ENCODE data around the gene SLC46A2.

SLC46A2 gene

DNA sequence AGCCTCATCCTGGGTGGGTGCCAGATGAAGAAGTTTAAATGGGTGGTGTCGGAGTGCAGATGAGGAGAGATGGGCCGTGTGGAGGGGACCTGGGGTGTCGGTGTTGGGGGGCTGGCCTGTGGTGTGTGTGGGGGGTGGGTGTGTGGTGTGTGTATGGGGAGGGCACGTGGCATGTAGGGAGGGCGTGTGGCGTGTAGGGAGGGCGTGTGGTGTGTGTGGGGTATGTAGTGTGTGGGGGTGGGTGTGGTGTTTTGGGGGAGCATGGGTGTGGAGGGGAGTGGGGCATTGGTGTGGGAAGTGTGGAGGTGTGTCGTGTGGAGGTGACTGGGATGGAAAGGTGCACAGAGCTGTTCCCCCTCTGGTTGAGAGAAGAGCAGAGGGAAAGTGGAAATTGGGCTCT is 34.5 kb downstream of the SLC46A2 start:
- no peak for DNase-seq

DNA sequence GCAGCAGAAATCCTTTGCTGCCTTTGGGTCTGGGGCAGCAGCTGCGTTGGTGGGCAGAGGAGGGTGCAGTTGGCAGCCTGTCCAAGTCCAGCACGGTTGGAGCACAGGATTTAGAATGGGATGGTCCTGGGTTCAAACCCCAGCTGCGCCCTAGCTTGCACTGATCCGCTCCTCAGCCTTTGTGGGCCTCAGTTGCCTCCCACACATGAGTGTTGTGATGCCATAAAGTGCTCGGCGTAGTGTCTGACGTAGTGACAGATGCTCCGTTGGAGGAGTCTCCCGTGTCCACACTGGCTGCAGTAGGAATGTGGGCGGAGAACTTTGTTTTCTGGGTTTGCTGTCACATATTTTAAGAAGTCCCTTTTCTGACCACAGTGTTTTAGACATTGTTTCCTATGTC is 36.0 kb downstream of the SLC46A2 start:
- no peak for DNase-seq

DNA sequence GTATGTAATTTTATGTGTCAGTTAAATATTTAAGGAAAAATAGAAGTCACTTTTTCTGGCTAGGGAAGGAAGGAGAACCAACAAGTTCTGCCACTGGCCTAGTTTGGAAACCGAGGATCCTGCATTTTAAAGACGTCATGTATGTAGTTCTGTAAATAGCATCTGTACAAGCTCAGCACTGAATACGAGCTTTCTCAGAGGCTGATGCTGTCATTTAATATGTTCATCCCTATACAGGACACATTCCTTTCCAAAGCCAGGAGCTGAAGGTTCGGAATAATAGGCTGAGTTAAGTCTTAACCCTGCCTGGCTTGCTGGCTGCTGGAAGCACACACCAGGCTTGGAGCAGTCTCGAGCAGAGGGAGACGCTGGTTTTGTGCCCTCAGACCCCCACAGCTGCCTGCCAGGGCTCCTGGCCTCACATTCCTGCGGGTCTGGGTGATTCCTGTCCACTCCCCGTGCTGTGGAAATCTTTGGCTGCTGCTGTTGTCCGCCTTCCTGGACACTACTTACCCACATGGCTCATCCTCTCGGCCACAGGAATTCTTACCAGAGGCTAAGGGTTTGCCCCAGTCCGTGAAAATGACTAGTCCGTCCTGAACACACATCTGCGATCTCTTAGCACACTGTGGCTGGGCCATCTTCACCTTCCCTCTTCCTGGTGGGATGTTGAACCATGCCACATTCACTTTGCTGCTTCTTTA is 36.6 kb downstream of the SLC46A2 start:
- no peak for DNase-seq

DNA sequence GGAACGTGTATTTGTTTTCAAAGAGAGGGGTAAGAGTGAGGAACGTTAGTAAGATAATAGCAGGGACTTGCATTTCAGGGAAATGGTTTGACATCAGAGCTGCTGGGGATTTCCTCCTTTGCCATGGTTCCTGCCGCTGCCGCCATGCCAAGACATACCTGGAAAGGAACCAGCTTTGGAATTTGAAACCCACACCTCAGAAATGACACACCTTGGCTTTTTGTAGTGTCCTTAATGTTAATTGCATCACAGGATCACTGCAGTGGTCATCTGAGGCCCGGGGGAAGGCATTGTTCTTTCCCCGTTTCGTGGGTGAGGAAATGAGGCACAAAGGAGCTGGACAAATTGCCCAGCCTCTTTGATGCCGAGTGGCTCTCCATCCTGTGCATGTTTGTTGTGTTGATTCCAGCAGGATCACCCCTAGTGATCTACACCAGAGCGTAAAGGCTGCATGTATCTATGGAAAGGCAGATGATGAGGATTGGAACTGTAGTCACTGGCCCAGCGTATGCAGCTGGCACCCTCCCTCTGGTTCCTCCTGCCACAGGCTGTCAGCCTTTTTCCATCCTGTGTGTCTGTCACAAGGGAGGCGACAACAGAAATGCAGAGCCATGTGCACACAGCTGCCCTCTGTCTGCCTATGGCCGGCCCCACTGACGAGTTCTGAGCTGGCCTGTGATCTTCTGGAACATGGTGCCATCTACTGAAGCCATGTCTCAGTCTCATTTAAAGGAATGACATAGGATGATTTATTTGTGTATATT is 37.8 kb downstream of the SLC46A2 start:
- no peak for DNase-seq

DNA sequence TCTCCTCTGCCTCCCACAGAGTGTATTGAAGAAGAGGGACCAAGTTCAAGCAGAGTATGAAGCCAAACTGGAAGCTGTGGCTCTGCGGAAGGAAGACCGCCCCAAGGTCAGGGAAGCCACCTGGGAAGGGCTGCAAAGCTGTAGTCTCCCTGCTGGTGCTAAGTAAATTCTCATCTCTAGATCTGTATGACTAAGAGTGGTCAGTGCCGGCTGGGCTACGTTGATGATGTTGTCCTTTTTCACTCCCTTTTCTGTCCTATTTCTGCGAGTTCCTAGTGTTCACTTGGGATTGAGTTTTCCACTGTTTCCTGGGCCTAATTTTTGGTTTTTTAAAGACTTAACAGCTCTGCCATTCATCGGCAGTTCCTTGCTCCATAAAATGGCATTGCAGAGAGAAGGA is 39.8 kb downstream of the SLC46A2 start:
- no peak for DNase-seq

DNA sequence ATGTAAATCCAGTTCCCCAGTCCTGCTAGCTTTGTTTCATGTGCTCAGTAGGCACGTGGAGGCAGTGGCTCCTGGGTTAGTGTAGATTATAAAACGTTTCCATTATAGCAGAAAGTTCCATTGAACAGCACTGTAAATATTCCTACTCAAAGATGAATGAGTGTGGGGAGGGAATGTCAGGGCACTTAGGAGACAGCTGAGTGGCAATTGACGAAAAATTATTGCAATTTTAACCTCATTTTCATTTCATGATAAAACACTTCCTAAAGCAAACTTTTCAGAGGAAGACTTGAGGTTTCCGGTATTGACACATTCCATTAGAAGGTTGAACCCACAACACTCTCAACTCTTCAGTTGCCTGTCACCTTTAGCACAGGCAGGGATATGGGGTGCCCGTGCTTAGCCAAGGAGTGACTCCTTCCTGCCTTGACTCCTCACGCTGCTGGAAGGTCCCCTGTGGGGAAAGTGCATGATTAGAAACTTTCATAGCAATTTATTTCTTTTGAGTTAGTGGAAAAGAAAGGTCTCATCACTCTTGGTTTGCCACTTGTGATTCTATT is 41.2 kb downstream of the SLC46A2 start:
- DNase-seq = peak; percentile 24 to 31

DNA sequence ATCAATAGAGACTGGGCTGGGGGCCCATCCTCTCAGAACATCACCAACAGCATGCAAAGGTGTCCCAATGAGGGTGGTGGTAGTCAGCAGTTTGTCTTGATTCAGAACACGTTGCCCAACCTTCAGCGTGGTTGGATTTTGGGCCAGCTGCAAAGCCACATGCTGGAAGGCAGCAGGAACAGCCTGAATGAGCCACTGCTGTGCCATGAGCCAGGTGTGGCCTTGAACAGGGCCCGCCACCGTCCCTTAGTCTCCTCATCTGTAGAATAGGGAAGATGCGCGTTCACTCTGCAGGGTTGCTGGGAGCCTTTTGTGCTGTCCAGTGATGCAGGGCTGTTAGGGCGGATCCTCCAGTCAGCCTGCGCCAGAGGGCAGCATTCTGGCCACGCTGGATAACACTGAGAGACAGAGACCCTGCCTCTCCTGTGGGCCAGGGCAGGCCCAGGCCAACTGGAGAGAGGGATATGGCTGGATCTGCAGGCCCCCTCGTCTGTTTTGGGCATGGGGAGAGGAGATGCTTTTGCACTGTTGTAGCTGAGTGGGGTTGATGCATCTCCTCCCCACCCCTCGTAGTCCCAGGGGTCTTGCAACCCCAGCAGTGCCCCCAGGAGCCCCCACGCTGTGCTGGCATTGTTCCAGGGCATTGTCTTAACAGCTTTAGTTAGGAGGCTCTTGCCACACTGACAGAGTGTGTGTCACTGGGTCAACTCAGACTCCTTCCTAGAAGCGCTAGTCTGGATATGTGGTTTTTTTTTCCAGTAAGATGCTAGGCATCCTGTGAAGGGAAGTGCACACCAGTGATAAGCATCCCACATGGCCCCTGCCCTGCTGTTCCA is 42.1 kb downstream of the SLC46A2 start:
- no peak for DNase-seq

DNA sequence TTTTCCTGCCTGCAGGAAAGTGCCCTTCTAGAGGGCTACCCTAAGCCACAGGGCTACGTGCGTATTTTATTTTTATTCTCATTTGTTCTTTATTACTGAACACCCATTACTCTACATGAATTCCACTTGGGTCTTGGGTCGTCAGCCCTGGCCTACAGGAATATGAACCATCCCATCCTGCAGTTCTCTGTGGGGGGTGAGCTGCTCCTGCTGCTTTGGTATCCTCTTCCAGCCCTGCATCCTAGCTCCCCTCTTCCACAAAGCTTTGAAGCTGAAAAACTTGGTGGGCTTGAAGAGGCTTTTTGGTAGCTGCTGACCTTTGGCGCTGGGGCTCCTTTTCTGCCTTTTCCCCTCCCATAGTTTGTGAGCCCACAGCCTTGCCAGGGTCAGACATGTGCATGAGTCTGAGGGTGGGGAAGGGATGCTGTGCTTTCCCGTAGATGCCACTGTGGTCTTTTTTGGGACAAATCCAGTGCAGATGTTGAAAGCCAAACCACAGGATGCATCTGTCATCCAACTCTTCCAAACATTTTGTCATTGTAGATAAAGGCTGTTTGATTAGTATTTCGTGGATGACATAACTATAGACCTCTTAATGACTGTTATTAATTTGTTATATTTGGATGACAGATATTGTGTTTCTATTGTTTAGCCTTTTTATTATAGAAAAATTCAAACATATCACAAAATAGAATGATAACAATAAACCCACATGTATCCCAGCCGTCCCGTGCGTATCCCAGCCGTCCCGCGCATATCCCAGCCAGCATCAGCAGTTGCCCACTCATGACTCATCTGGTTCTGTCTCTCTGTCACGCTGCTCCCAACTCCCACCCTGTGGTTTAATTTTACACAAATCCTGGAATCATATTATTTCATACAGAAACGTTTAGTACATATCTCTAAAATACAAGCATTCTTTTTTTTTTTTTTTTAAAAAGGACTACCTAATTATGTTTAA is 43.9 kb downstream of the SLC46A2 start:
- DNase-seq = no peak

DNA sequence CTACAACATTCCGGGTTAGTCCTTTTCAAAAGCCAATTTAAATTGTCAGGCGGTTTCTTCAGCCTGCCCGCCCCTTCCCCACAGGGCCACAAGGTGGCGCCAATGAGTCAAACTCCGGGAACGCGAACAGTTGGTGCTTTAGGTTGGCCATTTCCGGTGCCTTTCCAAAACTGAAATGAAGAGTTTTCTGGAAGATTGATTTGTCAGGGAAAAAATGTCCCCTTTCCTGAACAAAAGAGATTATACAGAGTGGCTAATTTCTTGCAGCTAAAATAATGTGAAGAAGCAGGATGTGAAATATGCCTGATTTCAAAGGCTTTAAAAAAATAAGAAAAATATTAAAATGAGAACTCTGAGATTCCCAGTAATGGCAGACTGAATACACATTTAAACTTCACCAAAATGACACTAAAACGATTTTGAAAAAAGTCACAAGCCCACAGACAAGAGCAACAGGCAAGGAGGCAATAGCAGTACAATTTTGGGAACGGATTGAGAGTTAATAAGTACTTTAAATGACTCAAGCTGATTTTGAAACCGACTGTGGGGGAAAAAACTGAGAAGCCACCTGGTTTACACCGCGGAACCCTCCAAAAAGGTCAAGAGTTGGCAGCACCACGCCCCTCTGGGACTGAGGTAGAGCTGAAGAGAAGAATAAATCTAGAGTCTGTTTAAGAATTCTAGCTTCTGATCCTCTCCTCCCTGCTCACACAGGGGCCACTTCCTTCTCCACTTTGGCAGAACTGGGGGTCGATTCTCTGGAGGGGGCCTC is 45.7 kb downstream of the SLC46A2 start:
- peak; percentile 89 to 90 for DNase-seq

DNA sequence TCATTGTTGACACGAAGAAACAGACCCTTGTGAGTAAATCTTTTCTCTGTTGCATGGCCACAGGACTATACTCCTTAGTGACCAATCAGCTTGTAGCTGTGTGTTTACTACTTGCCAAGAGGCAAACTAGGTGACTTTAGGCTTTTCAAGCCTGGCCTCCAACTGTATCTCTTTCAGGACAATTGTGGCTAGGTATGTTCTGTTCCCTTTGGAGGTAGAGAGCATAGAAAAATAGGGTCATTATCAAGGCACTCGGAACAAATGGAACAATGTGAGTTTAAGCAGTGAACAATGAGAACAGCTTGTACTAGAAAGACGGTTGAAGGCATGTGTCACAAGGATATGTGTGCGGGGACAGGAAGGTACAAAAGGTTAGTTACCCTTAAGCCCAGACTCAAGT is 48.1 kb downstream of the SLC46A2 start:
- no peak for DNase-seq

DNA sequence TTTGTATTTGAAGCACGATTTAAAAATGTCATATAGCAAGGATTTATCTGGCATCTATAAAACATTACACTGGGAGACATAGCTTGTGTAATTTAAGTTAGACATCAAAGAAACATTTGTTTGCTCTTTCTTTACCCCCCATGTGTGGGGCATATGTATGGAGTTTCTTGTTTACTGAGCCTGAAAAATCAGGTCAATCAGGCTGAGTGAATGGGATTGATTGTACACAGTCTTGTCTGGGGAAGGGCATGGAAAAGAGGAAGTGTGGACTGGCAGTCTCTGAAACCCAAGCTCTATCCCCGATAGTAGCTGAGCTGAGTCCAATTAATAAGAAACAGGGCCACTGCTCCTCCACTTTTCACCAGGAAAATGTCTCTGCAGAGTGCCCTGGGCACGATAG is 49.4 kb downstream of the SLC46A2 start:
- no peak for DNase-seq

DNA sequence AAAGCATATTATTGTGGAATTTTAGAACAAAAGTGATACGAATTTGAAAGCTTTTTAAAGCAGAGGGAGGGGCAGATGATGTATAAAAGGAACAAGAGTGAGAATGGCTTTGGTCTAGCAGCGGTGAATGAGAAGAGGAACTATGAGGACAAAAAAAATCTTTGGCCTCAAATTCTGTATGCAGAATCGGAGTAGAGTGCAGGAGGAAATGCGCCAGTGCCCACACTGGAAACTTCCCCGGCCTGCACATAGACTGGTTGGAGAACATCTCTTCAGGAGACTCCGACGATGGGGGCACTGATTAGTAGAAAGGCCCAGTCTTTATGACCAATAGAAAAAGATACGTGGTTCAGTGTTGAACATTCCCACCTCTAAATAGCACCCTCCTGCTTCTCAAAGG is 51.3 kb downstream of the SLC46A2 start:
- no peak for DNase-seq

DNA sequence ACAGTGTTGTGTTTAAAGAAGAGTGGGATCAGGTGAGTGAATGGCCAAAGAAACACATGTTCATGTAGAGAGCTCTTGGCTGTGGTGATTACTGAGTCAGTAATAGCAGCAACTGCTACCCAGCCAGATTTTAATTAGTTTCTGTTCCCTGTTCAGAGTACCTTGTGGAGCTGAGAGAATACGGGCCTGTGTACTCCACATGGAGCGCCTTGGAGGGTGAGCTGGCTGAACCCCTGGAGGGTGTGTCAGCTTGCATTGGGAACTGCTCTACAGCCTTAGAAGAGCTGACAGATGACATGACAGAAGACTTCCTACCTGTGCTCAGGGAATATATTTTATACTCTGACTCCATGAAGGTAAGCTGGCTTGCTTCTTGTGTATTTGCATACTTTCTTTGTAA is 52.3 kb downstream of the SLC46A2 start:
- DNase-seq = no peak

DNA sequence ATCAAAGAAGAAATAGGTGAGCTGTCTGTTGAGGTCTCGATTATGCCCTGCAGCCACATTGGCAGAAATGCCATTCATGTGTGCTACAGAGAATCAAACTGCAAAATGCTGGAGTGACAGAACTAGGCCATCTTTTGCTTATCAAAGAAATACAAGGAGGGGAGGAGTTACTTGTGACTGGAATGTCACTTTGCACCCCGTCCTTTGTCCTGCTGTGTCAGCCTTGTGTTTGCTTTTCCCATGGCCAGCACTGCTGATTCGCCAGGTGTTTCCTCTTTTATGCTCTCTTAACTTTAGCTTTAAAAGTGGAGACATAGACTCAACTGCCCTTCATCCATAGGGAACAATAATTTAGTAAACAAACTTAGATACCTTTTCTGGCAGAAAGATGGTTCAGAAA is 54.3 kb downstream of the SLC46A2 start:
- no peak for DNase-seq

DNA sequence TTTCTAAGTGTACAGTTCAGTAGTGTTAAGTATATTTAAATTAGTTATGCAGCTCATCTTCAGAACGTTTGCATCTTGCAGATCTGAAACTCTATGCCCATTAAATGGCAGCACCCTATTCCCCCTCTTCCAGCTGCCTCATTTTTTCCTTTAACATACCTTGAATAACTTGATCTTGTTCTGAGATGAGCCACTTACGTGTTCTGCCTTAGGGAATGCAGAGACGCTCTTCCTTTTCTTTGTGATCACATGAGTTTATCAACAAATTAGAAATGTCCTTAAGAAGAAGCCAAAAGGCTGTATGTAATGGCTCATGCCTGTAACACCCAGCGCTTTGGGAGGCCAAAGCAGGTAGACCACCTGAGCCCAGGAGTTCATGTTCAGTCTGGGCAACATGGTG is 57.6 kb downstream of the SLC46A2 start:
- no peak for DNase-seq

DNA sequence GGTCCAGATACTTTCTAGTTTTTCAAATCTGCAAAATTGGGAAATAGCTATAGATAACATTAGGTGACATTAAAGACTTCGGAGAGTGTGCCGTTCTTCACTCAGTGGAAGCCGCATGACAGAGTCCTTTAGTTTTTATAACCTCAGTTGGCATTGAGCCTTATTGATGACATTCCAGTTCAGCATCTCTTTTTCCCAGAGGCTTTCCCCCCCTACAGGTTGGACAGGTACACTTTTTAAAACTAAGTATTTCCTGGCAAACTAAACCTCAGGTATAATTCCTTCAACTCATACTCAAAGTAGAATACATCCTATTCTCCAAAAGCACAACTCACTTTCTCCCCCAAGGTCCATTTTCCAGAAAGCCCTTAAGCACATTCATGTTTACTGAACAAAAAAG is 58.7 kb downstream of the SLC46A2 start:
- no peak for DNase-seq

DNA sequence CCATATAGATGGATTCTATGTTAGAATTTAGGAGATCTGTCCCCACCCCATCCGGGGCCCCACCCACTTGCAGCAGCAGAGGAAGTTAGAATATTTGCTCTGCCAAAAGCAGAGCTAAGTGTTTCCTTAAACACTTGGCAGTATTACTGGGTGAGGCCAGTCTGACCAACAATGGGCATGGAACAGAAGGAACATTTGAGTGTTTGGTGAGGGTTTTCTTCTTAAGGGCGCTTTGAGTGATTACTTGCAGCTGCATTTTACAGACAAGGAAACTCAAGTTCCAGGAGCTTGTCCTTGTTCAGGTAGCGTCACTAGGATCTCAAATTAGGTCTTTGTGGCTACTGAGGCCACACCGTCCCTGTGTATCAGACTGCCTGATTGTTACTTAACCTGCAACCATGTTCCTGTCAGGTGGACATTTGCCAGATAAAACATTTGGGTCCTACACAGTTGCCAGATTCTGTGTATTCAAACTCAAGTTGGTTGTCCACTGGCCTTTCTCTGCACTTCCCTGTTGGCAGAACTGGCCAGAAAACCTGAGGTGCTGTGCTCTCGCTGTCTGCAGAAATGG is 59.3 kb downstream of the SLC46A2 start:
- DNase-seq = no peak
